NCI-H2196 (cell line): Measurements from ENCODE around the gene UBC.
"Not testable (repeated sequence)": the region's sequence is repeated elsewhere in the genome, so short reads cannot be mapped to it uniquely, and the experiment has no call there.

Source experiments
- DNase-seq: peaks from one replicate; lab custom pipeline; 2025; ENCODE audit not compliant: unreplicated experiment; lab: John Stamatoyannopoulos, UW

The UBC gene

GRCh38 chr12:124931528-124931927 lies 17.1 kb upstream of the UBC start:
- DNase-seq, result not testable (repeated sequence)

- DNase-seq, result no peak
Observed at GRCh38 chr12:124930586-124930985, 16.1 kb upstream of the UBC start.

GRCh38 chr12:124929649-124930419 lies 15.4 kb upstream of the UBC start:
- DNase-seq, result no peak

- DNase-seq, result no peak
Observed at GRCh38 chr12:124928912-124929530, 14.6 kb upstream of the UBC start.

GRCh38 chr12:124928095-124928911 lies 13.9 kb upstream of the UBC start:
- no peak for DNase-seq

GRCh38 chr12:124927201-124928094 lies 13.0 kb upstream of the UBC start:
- no peak for DNase-seq

- DNase-seq, result not testable (repeated sequence)
Observed at GRCh38 chr12:124925782-124926181, 11.3 kb upstream of the UBC start.

- no peak for DNase-seq
Observed at GRCh38 chr12:124925117-124925516, 10.7 kb upstream of the UBC start.

- no peak for DNase-seq
Observed at GRCh38 chr12:124923905-124924734, 9.7 kb upstream of the UBC start.

- no peak for DNase-seq
Observed at GRCh38 chr12:124921200-124922031, 7.0 kb upstream of the UBC start.

- no peak for DNase-seq
Observed at GRCh38 chr12:124920353-124920935, 6.0 kb upstream of the UBC start.

GRCh38 chr12:124919521-124920352 lies 5.3 kb upstream of the UBC start:
- no peak for DNase-seq

GRCh38 chr12:124918622-124918988 lies 4.2 kb upstream of the UBC start:
- DNase-seq, result not testable (repeated sequence)

GRCh38 chr12:124917841-124918621 lies 3.6 kb upstream of the UBC start:
- DNase-seq, result no peak

- no peak for DNase-seq
Observed at GRCh38 chr12:124917135-124917840, 2.8 kb upstream of the UBC start.

GRCh38 chr12:124916374-124917134 lies 2.1 kb upstream of the UBC start:
- no peak for DNase-seq
